K562 (cell line): Measurements from ENCODE around the gene TMEM209. TPM values are rescaled to one million over a fixed set of nuclear protein-coding genes. Genes with fewer than 3 reads are reported as not detected.
A peak's percentile ranks its signal among the peaks of the same experiment; 100 is the strongest.

Experiments used
- ETV1 ChIP-seq: fragments of 450-650 bp; conservative IDR thresholded peaks from 2 replicates; pipeline ENCODE4 v1.6.1; 2016; ENCODE audit warnings: missing genetic modification characterization, control low read depth, low read depth, missing compliant biosample characterization
- ETV5 ChIP-seq: sonication (generic); formaldehyde crosslinking; IDR thresholded peaks from 2 replicates; pipeline ENCODE4 v1.4.0; 2020; ENCODE audit warnings: low read depth, mild to moderate bottlenecking, missing genetic modification reagents
- EZH2 ChIP-seq: IDR thresholded peaks from 2 replicates; pipeline ENCODE4 v1.6.1; 2012; ENCODE audit warnings: low read depth, mild to moderate bottlenecking, inconsistent platforms, low read length, borderline replicate concordance
- HDAC2 ChIP-seq: fragments of 450-650 bp; IDR thresholded peaks from 2 replicates; pipeline ENCODE4 v1.6.1; 2016; ENCODE audit warnings: mild to moderate bottlenecking
- KLF10 ChIP-seq: fragments of 250-450 bp; sonication (Bioruptor Pico); IDR thresholded peaks from 2 replicates; pipeline ENCODE4 v1.6.1; 2021; ENCODE audit warnings: matching md5 sums
- NCOA1 ChIP-seq: fragments of 450-650 bp; IDR thresholded peaks from 2 replicates; pipeline ENCODE4 v1.6.1; 2016; ENCODE audit warnings: low read depth
- RBM25 ChIP-seq: fragments of 200-400 bp; formaldehyde crosslinking; IDR thresholded peaks from 2 replicates; pipeline ENCODE4 v1.6.1; 2018; ENCODE audit warnings: low read length, low read depth, moderate library complexity; ENCODE audit not compliant: severe bottlenecking
- SRSF9 ChIP-seq: fragments of 200-400 bp; formaldehyde crosslinking; IDR thresholded peaks from 2 replicates; pipeline ENCODE4 v1.6.1; 2017; ENCODE audit warnings: low read depth, low read length, borderline replicate concordance
- STAT5B ChIP-seq: fragments of 250-450 bp; sonication (Bioruptor Pico); IDR thresholded peaks from 2 replicates; pipeline ENCODE4 v1.8.0; 2021; ENCODE audit warnings: mild to moderate bottlenecking, inconsistent platforms
- XRCC4 ChIP-seq: IDR thresholded peaks from one replicate; pipeline ENCODE4 v1.6.1; 2011; ENCODE audit not compliant: insufficient read depth, insufficient read length; ENCODE audit errors: extremely low read depth
- ZKSCAN3 ChIP-seq: fragments of 250-450 bp; sonication (Bioruptor Pico); IDR thresholded peaks from 2 replicates; pipeline ENCODE4 v1.4.0; 2020
- polyA plus RNA-seq, 8 experiments: library from polyadenylated mRNA; depleted of rRNA in 4 of 8; stranded (reverse) in 5 of 8; unstranded in 3 of 8; fragments of >200 nt; fragmentation: Nextera tagmentation in 2 of 8; fragmentation: Illumina TruSeq in 1 of 8; extraction: Ambion mirVana in 2 of 8; extraction: Trizol in 1 of 8; gene quantifications; 2 replicates each; pipeline versions ENCODE4 v1.2.1 to v1.2.3, GENCODE V29; 2011 to 2014; ENCODE audit warnings: inconsistent platforms in 1 of 8, missing spikeins in 1 of 8
- total RNA-seq, 7 experiments: library from RNA; depleted of rRNA in 6 of 7; stranded (reverse); fragments of >200 nt in 6 of 7; fragmentation: Illumina TruSeq in 2 of 7; extraction: Trizol in 2 of 7; gene quantifications; 2 replicates each; pipeline versions ENCODE4 v1.2.1 to v1.2.3, GENCODE V29; 2011 to 2021; ENCODE audit warnings: low replicate concordance in 1 of 7
- TF ChIP-seq, protein P1 (sequence below): fragments of 250-450 bp; sonication (Bioruptor Pico); IDR thresholded peaks from 2 replicates; pipeline ENCODE4 v1.8.0; 2021; ENCODE audit warnings: moderate library complexity, mild to moderate bottlenecking, inconsistent platforms
- TF ChIP-seq, protein P2 (sequence below), 2 experiments: fragments of 450-650 bp; conservative IDR thresholded peaks; 2 replicates each; pipeline ENCODE4 v1.6.1; 2017; ENCODE audit warnings: mild to moderate bottlenecking in 2 of 2, moderate library complexity in 2 of 2
- TF ChIP-seq, protein P3 (sequence below): sonication (generic); formaldehyde crosslinking; IDR thresholded peaks from 2 replicates; pipeline ENCODE4 v1.5.0; 2020; ENCODE audit warnings: missing genetic modification reagents
- TF ChIP-seq, protein P4 (sequence below): fragments of 450-650 bp; formaldehyde crosslinking; IDR thresholded peaks from 2 replicates; pipeline ENCODE4 v1.4.0; 2020; ENCODE audit warnings: mild to moderate bottlenecking, mixed read lengths
- TF ChIP-seq, protein P5 (sequence below): sonication (generic); formaldehyde crosslinking; IDR thresholded peaks from 2 replicates; pipeline ENCODE4 v1.8.0; 2023; ENCODE audit warnings: mild to moderate bottlenecking, missing genetic modification reagents
- TF ChIP-seq, protein P6 (sequence below): fragments of 250-450 bp; sonication (Bioruptor Pico); IDR thresholded peaks from 2 replicates; pipeline ENCODE4 v1.8.0; 2021; ENCODE audit warnings: moderate library complexity, mild to moderate bottlenecking, inconsistent platforms

Gene TMEM209
- total and polyA plus RNA-seq, 9 of the 15 experiments (the other 6 are each of a cell fraction or from before 2014, with no cell fraction given) = 36.8 to 116 (median 76.6) TPM

DNA sequence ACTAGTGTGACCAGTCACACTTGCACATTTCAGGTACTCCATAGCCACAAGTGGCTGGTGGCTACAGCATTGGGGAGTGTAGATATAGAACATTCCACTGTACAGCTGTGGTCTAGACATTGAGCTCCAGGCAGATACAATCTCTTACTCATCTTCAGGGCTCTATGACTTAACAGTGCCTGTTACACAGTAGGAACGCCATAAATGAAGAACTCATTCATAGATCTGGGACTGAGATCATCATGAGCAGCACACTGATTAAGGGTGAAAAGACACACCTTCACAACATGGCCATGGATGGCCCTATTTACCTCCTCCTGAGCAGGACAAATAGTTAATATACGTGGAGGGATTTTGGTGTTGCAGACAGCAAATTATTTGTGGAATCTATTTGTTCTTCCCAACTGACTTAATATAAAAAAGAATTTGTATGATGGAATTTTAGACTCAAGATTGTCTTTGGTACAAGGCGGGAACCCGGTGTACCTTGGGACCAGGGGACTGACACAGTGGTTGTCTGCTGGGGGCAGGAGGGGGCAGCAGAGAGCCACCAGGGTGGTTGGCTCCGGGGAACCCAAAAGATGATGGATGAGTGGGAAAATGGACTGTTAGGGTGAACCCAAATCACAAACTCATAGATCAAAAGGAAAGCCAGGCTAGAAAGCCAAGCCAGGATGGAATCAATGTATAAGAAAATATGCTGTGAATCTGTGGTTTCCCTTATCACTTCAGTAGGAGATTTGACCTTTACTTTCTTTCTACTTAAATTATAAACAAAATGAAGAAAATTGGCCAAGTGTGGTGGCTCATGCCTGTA is 37.2 kb upstream of the TMEM209 start (continued):
- TF ChIP-seq NCOA1 (peak; percentile 84), STAT5B (CRISPR knock-in tag) (no peak), EZH2 (no peak), ZKSCAN3 (no peak), ETV1 (tag) (no peak), XRCC4 (no peak), KLF10 (CRISPR knock-in tag) (no peak), RBM25 (no peak), HDAC2 (no peak; the same call in none of the 2 replicates), SRSF9 (no peak), ETV5 (CRISPR knock-in tag) (no peak)
- TF ChIP-seq, protein P1, sequence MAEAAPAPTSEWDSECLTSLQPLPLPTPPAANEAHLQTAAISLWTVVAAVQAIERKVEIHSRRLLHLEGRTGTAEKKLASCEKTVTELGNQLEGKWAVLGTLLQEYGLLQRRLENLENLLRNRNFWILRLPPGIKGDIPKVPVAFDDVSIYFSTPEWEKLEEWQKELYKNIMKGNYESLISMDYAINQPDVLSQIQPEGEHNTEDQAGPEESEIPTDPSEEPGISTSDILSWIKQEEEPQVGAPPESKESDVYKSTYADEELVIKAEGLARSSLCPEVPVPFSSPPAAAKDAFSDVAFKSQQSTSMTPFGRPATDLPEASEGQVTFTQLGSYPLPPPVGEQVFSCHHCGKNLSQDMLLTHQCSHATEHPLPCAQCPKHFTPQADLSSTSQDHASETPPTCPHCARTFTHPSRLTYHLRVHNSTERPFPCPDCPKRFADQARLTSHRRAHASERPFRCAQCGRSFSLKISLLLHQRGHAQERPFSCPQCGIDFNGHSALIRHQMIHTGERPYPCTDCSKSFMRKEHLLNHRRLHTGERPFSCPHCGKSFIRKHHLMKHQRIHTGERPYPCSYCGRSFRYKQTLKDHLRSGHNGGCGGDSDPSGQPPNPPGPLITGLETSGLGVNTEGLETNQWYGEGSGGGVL = no peak
- TF ChIP-seq, protein P2, sequence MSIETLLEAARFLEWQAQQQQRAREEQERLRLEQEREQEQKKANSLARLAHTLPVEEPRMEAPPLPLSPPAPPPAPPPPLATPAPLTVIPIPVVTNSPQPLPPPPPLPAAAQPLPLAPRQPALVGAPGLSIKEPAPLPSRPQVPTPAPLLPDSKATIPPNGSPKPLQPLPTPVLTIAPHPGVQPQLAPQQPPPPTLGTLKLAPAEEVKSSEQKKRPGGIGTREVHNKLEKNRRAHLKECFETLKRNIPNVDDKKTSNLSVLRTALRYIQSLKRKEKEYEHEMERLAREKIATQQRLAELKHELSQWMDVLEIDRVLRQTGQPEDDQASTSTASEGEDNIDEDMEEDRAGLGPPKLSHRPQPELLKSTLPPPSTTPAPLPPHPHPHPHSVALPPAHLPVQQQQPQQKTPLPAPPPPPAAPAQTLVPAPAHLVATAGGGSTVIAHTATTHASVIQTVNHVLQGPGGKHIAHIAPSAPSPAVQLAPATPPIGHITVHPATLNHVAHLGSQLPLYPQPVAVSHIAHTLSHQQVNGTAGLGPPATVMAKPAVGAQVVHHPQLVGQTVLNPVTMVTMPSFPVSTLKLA (conservative IDR thresholded peaks at IDR 0.05) = 0 out of 4 replicates have a peak, but pooled peaks of 1 of the 2 experiments have one; percentile 40
- TF ChIP-seq, protein P3, sequence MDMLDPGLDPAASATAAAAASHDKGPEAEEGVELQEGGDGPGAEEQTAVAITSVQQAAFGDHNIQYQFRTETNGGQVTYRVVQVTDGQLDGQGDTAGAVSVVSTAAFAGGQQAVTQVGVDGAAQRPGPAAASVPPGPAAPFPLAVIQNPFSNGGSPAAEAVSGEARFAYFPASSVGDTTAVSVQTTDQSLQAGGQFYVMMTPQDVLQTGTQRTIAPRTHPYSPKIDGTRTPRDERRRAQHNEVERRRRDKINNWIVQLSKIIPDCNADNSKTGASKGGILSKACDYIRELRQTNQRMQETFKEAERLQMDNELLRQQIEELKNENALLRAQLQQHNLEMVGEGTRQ = no peak
- TF ChIP-seq, protein P4, sequence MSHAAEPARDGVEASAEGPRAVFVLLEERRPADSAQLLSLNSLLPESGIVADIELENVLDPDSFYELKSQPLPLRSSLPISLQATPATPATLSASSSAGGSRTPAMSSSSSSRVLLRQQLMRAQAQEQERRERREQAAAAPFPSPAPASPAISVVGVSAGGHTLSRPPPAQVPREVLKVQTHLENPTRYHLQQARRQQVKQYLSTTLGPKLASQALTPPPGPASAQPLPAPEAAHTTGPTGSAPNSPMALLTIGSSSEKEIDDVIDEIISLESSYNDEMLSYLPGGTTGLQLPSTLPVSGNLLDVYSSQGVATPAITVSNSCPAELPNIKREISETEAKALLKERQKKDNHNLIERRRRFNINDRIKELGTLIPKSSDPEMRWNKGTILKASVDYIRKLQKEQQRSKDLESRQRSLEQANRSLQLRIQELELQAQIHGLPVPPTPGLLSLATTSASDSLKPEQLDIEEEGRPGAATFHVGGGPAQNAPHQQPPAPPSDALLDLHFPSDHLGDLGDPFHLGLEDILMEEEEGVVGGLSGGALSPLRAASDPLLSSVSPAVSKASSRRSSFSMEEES = no peak
- TF ChIP-seq, protein P5, sequence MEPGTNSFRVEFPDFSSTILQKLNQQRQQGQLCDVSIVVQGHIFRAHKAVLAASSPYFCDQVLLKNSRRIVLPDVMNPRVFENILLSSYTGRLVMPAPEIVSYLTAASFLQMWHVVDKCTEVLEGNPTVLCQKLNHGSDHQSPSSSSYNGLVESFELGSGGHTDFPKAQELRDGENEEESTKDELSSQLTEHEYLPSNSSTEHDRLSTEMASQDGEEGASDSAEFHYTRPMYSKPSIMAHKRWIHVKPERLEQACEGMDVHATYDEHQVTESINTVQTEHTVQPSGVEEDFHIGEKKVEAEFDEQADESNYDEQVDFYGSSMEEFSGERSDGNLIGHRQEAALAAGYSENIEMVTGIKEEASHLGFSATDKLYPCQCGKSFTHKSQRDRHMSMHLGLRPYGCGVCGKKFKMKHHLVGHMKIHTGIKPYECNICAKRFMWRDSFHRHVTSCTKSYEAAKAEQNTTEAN (CRISPR knock-in tag) = no peak
- TF ChIP-seq, protein P6, sequence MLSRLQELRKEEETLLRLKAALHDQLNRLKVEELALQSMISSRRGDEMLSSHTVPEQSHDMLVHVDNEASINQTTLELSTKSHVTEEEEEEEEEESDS (CRISPR knock-in tag) = no peak
